Large intestine (tissue), 3 donors: Measurements from ENCODE around the gene CXCR6. TPM values are rescaled to one million over a fixed set of nuclear protein-coding genes. Genes with fewer than 3 reads are reported as not detected.

Source experiments
- DNase-seq, 2 donors: peaks; one replicate each; pipeline versions ENCODE4 v3.0.0 to v3.0.0-alpha.2; 2013
- H3K27ac ChIP-seq: one replicate; pipeline ENCODE4 v1.5.1; 2013; ENCODE audit warnings: low read length
- H3K27me3 ChIP-seq: 2 replicates; pipeline ENCODE4 v1.6.1; 2013; ENCODE audit warnings: low read length; ENCODE audit not compliant: control insufficient read depth, insufficient read depth
- H3K36me3 ChIP-seq: 2 replicates; pipeline ENCODE4 v1.6.1; 2013; ENCODE audit warnings: low read length; ENCODE audit not compliant: control insufficient read depth, insufficient read depth
- H3K4me1 ChIP-seq: one replicate; pipeline ENCODE4 v1.6.1; 2013; ENCODE audit warnings: low read length; ENCODE audit not compliant: control insufficient read depth, insufficient read depth
- H3K4me3 ChIP-seq: one replicate; pipeline ENCODE4 v1.5.1; 2013; ENCODE audit warnings: low read length
- H3K9me3 ChIP-seq: one replicate; pipeline ENCODE4 v1.6.1; 2013; ENCODE audit warnings: mild to moderate bottlenecking, low read depth, low read length, moderate library complexity; ENCODE audit not compliant: control insufficient read depth
- WGBS: methylation state at CpG from one replicate; pipeline ENCODE4 v1.1.5; 2013; ENCODE audit warnings: low lambda C conversion rate; ENCODE audit not compliant: insufficient coverage; 5-methylcytosine and 5-hydroxymethylcytosine counted together
- polyA plus RNA-seq: library from polyadenylated mRNA; unstranded; fragments of 120-200 nt; gene quantifications from one replicate; pipeline ENCODE4 v1.2.1, GENCODE V29; 2013

The CXCR6 gene
- polyA plus RNA-seq, 1 donor, result 2.4 TPM

GRCh38 chr3:45948881-45949280, 5.6 kb downstream of the CXCR6 start:
- H3K27ac ChIP-seq, result no peak overlapping the region
- peaks cover 86% of the 10 kb centered on the region for H3K36me3 ChIP-seq

GRCh38 chr3:45949432-45949831, 6.2 kb downstream of the CXCR6 start:
- Histone ChIP-seq H3K27ac (no peak overlapping the region), H3K9me3 (no peaks in the 10 kb centered on the region), H3K27me3 (no peaks in the 10 kb centered on the region), H3K4me1 (no peaks in the 10 kb centered on the region), H3K4me3 (no peak overlapping the region), H3K36me3 (peaks cover 91% of the 10 kb centered on the region)
- no CpG with 5 or more reads among the region's 4 CpGs for WGBS
- DNase-seq, result no peak

More at GRCh38 chr3:45948881-45949280, 5.6 kb downstream of the CXCR6 start:
- H3K4me3 ChIP-seq, result no peak overlapping the region
- no peaks in the 10 kb centered on the region for H3K4me1 ChIP-seq
- no peak for DNase-seq
- WGBS, result no CpG with 5 or more reads among the region's 6 CpGs
- H3K9me3 ChIP-seq, result no peaks in the 10 kb centered on the region
- H3K27me3 ChIP-seq, result no peaks in the 10 kb centered on the region

GRCh38 chr3:45950131-45950530, 6.9 kb downstream of the CXCR6 start:
- Histone ChIP-seq H3K9me3 (no peaks in the 10 kb centered on the region), H3K27me3 (no peaks in the 10 kb centered on the region), H3K4me1 (no peaks in the 10 kb centered on the region), H3K36me3 (peaks cover 94% of the 10 kb centered on the region), H3K4me3 (no peak overlapping the region), H3K27ac (no peak overlapping the region)
- no peak for DNase-seq
- WGBS, result no CpG with 5 or more reads among the region's 2 CpGs

GRCh38 chr3:45950686-45951600, 7.7 kb downstream of the CXCR6 start:
- WGBS, result no CpG with 5 or more reads among the region's 6 CpGs
- DNase-seq, result no peak
- H3K36me3 ChIP-seq, result peaks cover 93% of the 10 kb centered on the region

GRCh38 chr3:45951946-45952345, 8.7 kb downstream of the CXCR6 start:
- no peaks in the 10 kb centered on the region for H3K9me3 ChIP-seq
- peaks cover 88% of the 10 kb centered on the region for H3K36me3 ChIP-seq
- WGBS, result 90% methylated on average over 4 of the region's 6 CpGs
- no peak overlapping the region for H3K27ac ChIP-seq
- H3K27me3 ChIP-seq, result no peaks in the 10 kb centered on the region
- no peak for DNase-seq
- H3K4me3 ChIP-seq, result no peak overlapping the region
- no peaks in the 10 kb centered on the region for H3K4me1 ChIP-seq

More at GRCh38 chr3:45950686-45951600, 7.7 kb downstream of the CXCR6 start:
- Histone ChIP-seq H3K4me1 (no peaks in the 10 kb centered on the region), H3K4me3 (no peak overlapping the region), H3K27me3 (no peaks in the 10 kb centered on the region), H3K27ac (no peak overlapping the region), H3K9me3 (no peaks in the 10 kb centered on the region)

GRCh38 chr3:45952456-45952855, 9.2 kb downstream of the CXCR6 start:
- DNase-seq, result no peak
- Histone ChIP-seq H3K27ac (no peak overlapping the region), H3K36me3 (peaks cover 83% of the 10 kb centered on the region), H3K4me3 (no peak overlapping the region), H3K4me1 (no peaks in the 10 kb centered on the region), H3K27me3 (no peaks in the 10 kb centered on the region), H3K9me3 (no peaks in the 10 kb centered on the region)
- 80% methylated on average over 1 of the region's 4 CpGs for WGBS

GRCh38 chr3:45953536-45953935, 10.3 kb downstream of the CXCR6 start:
- WGBS, result 100% methylated on average over 1 of the region's 4 CpGs
- peak; percentile 39 to 73 for DNase-seq
- no peaks in the 10 kb centered on the region for H3K9me3 ChIP-seq
- H3K27me3 ChIP-seq, result no peaks in the 10 kb centered on the region
- H3K4me3 ChIP-seq, result no peak overlapping the region
- H3K36me3 ChIP-seq, result peaks cover 87% of the 10 kb centered on the region
- H3K4me1 ChIP-seq, result no peaks in the 10 kb centered on the region
- H3K27ac ChIP-seq, result no peak overlapping the region

GRCh38 chr3:45954306-45954705, 11.0 kb downstream of the CXCR6 start:
- Histone ChIP-seq H3K36me3 (peaks cover 87% of the 10 kb centered on the region), H3K9me3 (no peaks in the 10 kb centered on the region), H3K27me3 (no peaks in the 10 kb centered on the region), H3K27ac (no peak overlapping the region), H3K4me1 (no peaks in the 10 kb centered on the region), H3K4me3 (no peak overlapping the region)
- no CpG with 5 or more reads among the region's 3 CpGs for WGBS
- DNase-seq, result no peak

- no peaks in the 10 kb centered on the region for H3K9me3 ChIP-seq
- WGBS, result 90% methylated on average over 2 of the region's 11 CpGs
Measured at GRCh38 chr3:45955017-45955647, 11.9 kb downstream of the CXCR6 start.

GRCh38 chr3:45955706-45956105, 12.4 kb downstream of the CXCR6 start:
- DNase-seq, result no peak
- Histone ChIP-seq H3K4me3 (no peak overlapping the region), H3K27ac (no peak overlapping the region), H3K9me3 (no peaks in the 10 kb centered on the region), H3K36me3 (peaks cover 88% of the 10 kb centered on the region), H3K27me3 (no peaks in the 10 kb centered on the region), H3K4me1 (no peaks in the 10 kb centered on the region)
- WGBS, result no CpG with 5 or more reads among the region's 4 CpGs

More at GRCh38 chr3:45955017-45955647, 11.9 kb downstream of the CXCR6 start:
- peaks cover 88% of the 10 kb centered on the region for H3K36me3 ChIP-seq
- no peaks in the 10 kb centered on the region for H3K4me1 ChIP-seq
- H3K27ac ChIP-seq, result no peak overlapping the region
- DNase-seq, result no peak
- no peak overlapping the region for H3K4me3 ChIP-seq
- no peaks in the 10 kb centered on the region for H3K27me3 ChIP-seq
